Right cardiac atrium (tissue), 5 donors: ENCODE results near the gene UBE2S. TPM values are rescaled to one million over a fixed set of nuclear protein-coding genes. Genes with fewer than 3 reads are reported as not detected.

ENCODE experiments used
- ATAC-seq, 2 donors: fragments of 200-7000 bp; cut with Tn5 transposase; one replicate each; pipeline versions ENCODE4 v1.8.0 to v1.9.1; 2020; ENCODE audit warnings: moderate library complexity in 2 of 2, mild to moderate bottlenecking in 1 of 2
- DNase-seq, 3 donors: peaks; one replicate each; pipeline ENCODE4 v3.0.0-alpha.2; 2020
- H3K27ac ChIP-seq: one replicate; pipeline ENCODE4 v1.5.1; 2013; ENCODE audit warnings: mild to moderate bottlenecking, low read length, control low read depth, moderate library complexity
- H3K27me3 ChIP-seq: one replicate; pipeline ENCODE4 v1.6.1; 2013; ENCODE audit not compliant: control insufficient read depth, insufficient read depth
- H3K4me1 ChIP-seq: one replicate; pipeline ENCODE4 v1.6.1; 2013; ENCODE audit warnings: low read length; ENCODE audit not compliant: control insufficient read depth, insufficient read depth
- H3K4me3 ChIP-seq: one replicate; pipeline ENCODE4 v1.5.1; 2013; ENCODE audit warnings: low read length, control low read depth
- H3K9me3 ChIP-seq: one replicate; pipeline ENCODE4 v1.6.1; 2013; ENCODE audit warnings: low read length; ENCODE audit not compliant: control insufficient read depth
- WGBS: extraction: QIAGEN DNeasy Blood & Tissue Kit; methylation state at CpG from one replicate; pipeline ENCODE4 v1.1.7; 2013; 5-methylcytosine and 5-hydroxymethylcytosine counted together
- intact Hi-C, 4 donors: fragments of 100-400 bp; cut with DNase I; formaldehyde crosslinking; loops; one replicate each; pipeline versions ENCODE4 v1.11.0 to v1.14.0; 2022 to 2023
- polyA plus RNA-seq: library from polyadenylated mRNA; stranded (reverse); fragments of 200-250 nt; gene quantifications from one replicate; pipeline ENCODE4 v1.2.3, GENCODE V29; 2013
- total RNA-seq, 4 donors: library from RNA; stranded (reverse); fragmentation: NEBNext Ultra II Directional; extraction: Animal tissue kit (Norgen Biotek cat#: 25700); gene quantifications; one replicate each; pipeline ENCODE4 v1.2.1, GENCODE V29; 2021
- donor health status: healthy with polysubstance abuse.
- donor health status: DM: no; HTN: yes; CAD: no.
- donor health status: DM: no; HTN: no; CAD: no.
- donor health status: DM: no; HTN: yes; CAD: no; lungs with severe emphysema.
- donor health status: DM: yes; HTN: yes; CAD: no.

The UBE2S gene
- total and polyA plus RNA-seq, 5 donors = 12.2 to 32.7 (median 24.2) TPM

GRCh38 chr19:55379174-55379573 lies 28.4 kb downstream of the UBE2S start:
- H3K9me3 ChIP-seq = no peaks in the 10 kb centered on the region
- 57% methylated on average over 11 of the region's 11 CpGs for WGBS
- intact Hi-C loops = loop anchor here in 1 of 4 donors (10.0 kb wide), 1 partner anchor 74 kb away; no protein-coding TSS in a partner anchor
- no peaks in the 10 kb centered on the region for H3K4me1 ChIP-seq
- DNase-seq (peak in 1 of 3 donors; percentile 5), ATAC-seq (no peak)
- no peak overlapping the region for H3K4me3 ChIP-seq
- H3K27me3 ChIP-seq = no peaks in the 10 kb centered on the region
- H3K27ac ChIP-seq = no peak overlapping the region

DNA sequence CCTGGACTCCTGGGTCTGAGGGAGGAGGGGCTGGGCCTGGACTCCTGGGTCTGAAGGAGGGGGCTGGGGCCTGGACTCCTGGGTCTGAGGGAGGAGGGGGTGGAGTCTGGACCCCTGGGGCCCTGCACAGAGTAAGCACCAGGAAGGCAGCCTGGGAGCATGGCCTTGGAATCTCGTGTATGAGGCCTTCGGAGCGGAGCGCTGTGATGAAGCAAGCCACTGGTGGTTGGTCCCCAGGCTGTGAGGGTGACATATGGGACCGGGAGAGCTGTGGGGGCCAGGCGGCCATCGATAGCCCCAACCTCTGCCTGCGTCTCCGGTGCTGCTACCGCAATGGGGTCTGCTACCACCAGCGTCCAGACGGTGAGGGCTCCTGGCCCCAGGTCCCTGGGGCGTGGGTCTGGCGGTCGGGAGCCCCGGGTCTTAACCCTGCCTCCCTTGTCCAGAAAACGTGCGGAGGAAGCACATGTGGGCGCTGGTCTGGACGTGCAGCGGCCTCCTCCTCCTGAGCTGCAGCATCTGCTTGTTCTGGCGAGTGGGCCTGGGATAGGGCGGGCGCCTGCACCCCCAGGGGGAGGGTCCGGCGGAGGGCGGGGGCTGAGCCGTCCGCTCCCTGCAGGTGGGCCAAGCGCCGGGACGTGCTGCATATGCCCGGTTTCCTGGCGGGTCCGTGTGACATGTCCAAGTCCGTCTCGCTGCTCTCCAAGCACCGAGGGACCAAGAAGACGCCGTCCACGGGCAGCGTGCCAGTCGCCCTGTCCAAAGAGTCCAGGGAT lies 30.0 kb downstream of the UBE2S start:
- no peaks in the 10 kb centered on the region for H3K9me3 ChIP-seq
- no peaks in the 10 kb centered on the region for H3K27me3 ChIP-seq
- no peak overlapping the region for H3K27ac ChIP-seq
- 8% methylated on average over 43 of the region's 43 CpGs for WGBS
- ATAC-seq (peak; percentile 10 to 19), DNase-seq (peak in 2 of 3 donors; percentile 30 to 79)
- H3K4me1 ChIP-seq = no peaks in the 10 kb centered on the region
- H3K4me3 ChIP-seq = no peak overlapping the region
- intact Hi-C loops = loop anchor here in 1 of 4 donors (10.0 kb wide), 1 partner anchor 73 kb away; no protein-coding TSS in a partner anchor

DNA sequence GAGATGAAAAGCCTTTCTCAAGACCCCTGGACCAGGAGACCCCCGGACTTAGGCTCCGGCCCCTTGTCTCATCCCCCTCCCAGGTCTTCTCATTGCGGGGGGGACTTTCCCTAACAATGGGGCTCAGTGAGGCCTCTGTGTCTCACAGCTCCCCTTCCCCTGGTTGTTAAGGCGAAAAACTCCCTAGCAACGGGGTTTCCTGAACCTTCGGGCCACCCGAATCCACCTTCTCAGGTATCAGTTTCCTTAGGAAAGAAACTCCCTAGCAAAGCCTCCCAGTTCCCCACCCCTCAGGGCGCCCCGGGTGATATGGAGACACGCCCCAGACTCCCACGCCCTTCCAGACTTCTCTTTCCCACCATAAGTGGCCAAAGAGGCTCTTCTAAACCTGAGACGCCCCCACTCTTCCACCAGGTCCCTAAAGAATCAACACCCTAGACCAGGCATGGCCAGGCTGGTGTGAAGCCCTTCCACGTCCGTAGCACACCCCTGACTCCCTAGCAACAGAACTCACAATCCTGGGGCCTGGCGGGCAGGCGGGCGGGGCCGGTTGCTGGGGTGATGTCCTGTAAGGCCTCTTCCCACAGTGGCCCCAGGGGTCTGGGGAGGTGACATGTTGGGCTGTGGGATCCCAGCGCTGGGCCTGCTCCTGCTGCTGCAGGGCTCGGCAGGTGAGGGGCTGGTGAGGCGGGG lies 31.2 kb downstream of the UBE2S start, which contains the start of gene TMEM190:
Gene TMEM190, plus strand, starts transcription at position 586 of the 693 bp plus-strand sequence. Its CDS starts 28 bp downstream, at position 614.
- 51% methylated on average over 21 of the region's 21 CpGs for WGBS
- peak in 1 of 3 donors; percentile 52 for DNase-seq
- intact Hi-C loops = loop anchor here in 1 of 4 donors (10.0 kb wide), 1 partner anchor 72 kb away; no protein-coding TSS in a partner anchor
- Histone ChIP-seq H3K27ac (no peak within 1 kb of the TSS), H3K27me3 (no peaks in the 10 kb centered on the region), H3K9me3 (no peaks in the 10 kb centered on the region), H3K4me1 (no peaks in the 10 kb centered on the region), H3K4me3 (no peak within 1 kb of the TSS)
- no peak for ATAC-seq

GRCh38 chr19:55373993-55374757 lies 33.4 kb downstream of the UBE2S start:
- no peak overlapping the region for H3K4me3 ChIP-seq
- H3K27me3 ChIP-seq = no peaks in the 10 kb centered on the region

GRCh38 chr19:55373306-55373992 lies 34.1 kb downstream of the UBE2S start:
- no peaks in the 10 kb centered on the region for H3K9me3 ChIP-seq
- no peaks in the 10 kb centered on the region for H3K27me3 ChIP-seq
- DNase-seq (peak in 1 of 3 donors; percentile 17), ATAC-seq (no peak)
- no peaks in the 10 kb centered on the region for H3K4me1 ChIP-seq
- H3K4me3 ChIP-seq = no peak overlapping the region
- 57% methylated on average over 9 of the region's 9 CpGs for WGBS
- H3K27ac ChIP-seq = no peak overlapping the region
- intact Hi-C loops = loop anchor here in 1 of 4 donors (10.0 kb wide), 1 partner anchor 69 kb away; no protein-coding TSS in a partner anchor

More at GRCh38 chr19:55373993-55374757, 33.4 kb downstream of the UBE2S start:
- ATAC-seq = no peak
- WGBS = 12% methylated on average over 31 of the region's 31 CpGs
- Histone ChIP-seq H3K4me1 (no peaks in the 10 kb centered on the region), H3K9me3 (no peaks in the 10 kb centered on the region), H3K27ac (no peak overlapping the region)
- intact Hi-C loops = loop anchor here in 1 of 4 donors (10.0 kb wide), 1 partner anchor 69 kb away; no protein-coding TSS in a partner anchor
- peak in 1 of 3 donors; percentile 33 for DNase-seq

- Histone ChIP-seq H3K9me3 (no peaks in the 10 kb centered on the region), H3K27me3 (no peaks in the 10 kb centered on the region), H3K27ac (no peak overlapping the region), H3K4me3 (no peak overlapping the region), H3K4me1 (no peaks in the 10 kb centered on the region)
- peak in 1 of 3 donors; percentile 42 for DNase-seq
- WGBS = 43% methylated on average over 24 of the region's 24 CpGs
- intact Hi-C loops = loop anchor here in 1 of 4 donors (10.0 kb wide), 1 partner anchor 68 kb away; no protein-coding TSS in a partner anchor
- peak in 1 of 2 donors; percentile 22 for ATAC-seq
These were observed 35.1 kb downstream of the UBE2S start for GRCh38 chr19:55372316-55373081.

DNA sequence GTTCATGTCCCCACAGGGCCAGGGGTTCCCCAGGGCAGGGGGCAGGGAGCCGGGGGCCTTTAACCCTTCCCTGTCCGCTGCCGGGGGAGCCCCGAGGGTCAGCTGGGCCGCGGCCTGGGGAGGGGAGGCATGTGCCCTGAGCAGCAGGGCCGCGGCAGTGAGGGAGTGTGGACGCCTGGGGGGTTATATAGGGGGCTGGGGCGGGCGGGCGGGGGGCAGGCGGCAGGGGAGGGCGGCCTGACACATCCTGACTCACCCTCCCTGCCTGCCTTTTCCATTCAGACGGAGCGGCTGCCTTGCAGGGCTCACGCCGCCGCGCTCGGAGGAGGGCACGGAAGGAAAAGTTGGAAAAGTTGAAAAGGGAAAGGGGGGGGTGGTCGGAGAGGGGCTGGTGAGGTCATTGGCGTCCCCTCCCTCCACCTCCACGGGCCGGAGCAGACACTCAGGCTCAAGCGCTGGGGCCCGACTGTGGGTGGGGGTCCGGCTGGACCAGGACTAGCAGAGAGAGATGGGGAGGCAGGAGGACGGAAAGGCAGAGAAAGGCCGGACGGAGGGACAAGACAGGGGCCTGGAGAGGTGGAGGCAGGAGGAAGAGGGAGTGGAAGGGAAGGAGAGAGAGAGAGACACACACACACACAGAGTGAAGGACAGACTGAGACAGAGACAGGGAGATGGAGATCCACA lies 37.1 kb downstream of the UBE2S start, which contains the start of gene IL11:
Gene IL11, minus strand, starts transcription at position 159 of the 684 bp plus-strand sequence. Its CDS starts 153 bp downstream, at position 6.
- 5% methylated on average over 32 of the region's 32 CpGs for whole genome bisulfite sequencing
- DNase-seq (peak in 1 of 3 donors; percentile 31), ATAC-seq (no peak)
- Histone ChIP-seq H3K4me1 (no peaks in the 10 kb centered on the region), H3K27me3 (no peaks in the 10 kb centered on the region), H3K27ac (no peak within 1 kb of the TSS), H3K4me3 (peak within 1 kb of the TSS; percentile 51), H3K9me3 (no peaks in the 10 kb centered on the region)
- intact Hi-C loops = loop anchor here in 1 of 4 donors (10.0 kb wide), 1 partner anchor 66 kb away; no protein-coding TSS in a partner anchor

- DNase-seq (no peak), ATAC-seq (peak in 1 of 2 donors; percentile 36)
- peak overlapping the region; percentile 51 for H3K4me3 ChIP-seq
- no peaks in the 10 kb centered on the region for H3K9me3 ChIP-seq
- WGBS = 1% methylated on average over 59 of the region's 59 CpGs
- H3K27ac ChIP-seq = no peak overlapping the region
- H3K27me3 ChIP-seq = no peaks in the 10 kb centered on the region
- intact Hi-C loops = loop anchor here in 1 of 4 donors (10.0 kb wide), 1 partner anchor 65 kb away; no protein-coding TSS in a partner anchor
- H3K4me1 ChIP-seq = no peaks in the 10 kb centered on the region
These were observed 37.8 kb downstream of the UBE2S start for GRCh38 chr19:55369653-55370304.
